Urinary bladder (tissue), 4 donors: ENCODE results near the gene OR56B1. TPM values are rescaled to one million over a fixed set of nuclear protein-coding genes. Genes with fewer than 3 reads are reported as not detected.

ENCODE experiments used
- DNase-seq: peaks from one replicate; pipeline ENCODE4 v3.0.0-alpha.2; 2015; ENCODE audit errors: extremely low spot score
- H3K27ac ChIP-seq: one replicate; pipeline ENCODE4 v1.5.1; 2013; ENCODE audit warnings: low read depth, mild to moderate bottlenecking, moderate library complexity
- H3K36me3 ChIP-seq: one replicate; pipeline ENCODE4 v1.6.1; 2013; ENCODE audit warnings: mild to moderate bottlenecking, moderate library complexity; ENCODE audit not compliant: insufficient read depth
- H3K4me1 ChIP-seq: one replicate; pipeline ENCODE4 v1.6.1; 2013; ENCODE audit warnings: mild to moderate bottlenecking, moderate library complexity; ENCODE audit not compliant: insufficient read depth
- H3K4me3 ChIP-seq: one replicate; pipeline ENCODE4 v1.5.1; 2013; ENCODE audit warnings: low read depth, low read length
- WGBS: extraction: QIAGEN DNeasy Blood & Tissue Kit; methylation state at CpG from one replicate; pipeline ENCODE4 v1.1.7; 2013; 5-methylcytosine and 5-hydroxymethylcytosine counted together
- polyA plus RNA-seq: library from polyadenylated mRNA; stranded (reverse); fragments of 200-250 nt; gene quantifications from one replicate; pipeline ENCODE4 v1.2.3, GENCODE V29; 2013
- total RNA-seq: library from RNA; depleted of rRNA; stranded (reverse); fragments of >200 nt; gene quantifications from one replicate; pipeline ENCODE4 v1.2.3, GENCODE V29; 2014
- donor health status: healthy with polysubstance abuse.
- donor health status: healthy.

The OR56B1 gene
- total and polyA plus RNA-seq, 2 donors, result 0.11 TPM; not detected in 1

- no peaks in the 10 kb centered on the region for H3K4me1 ChIP-seq
- H3K27ac ChIP-seq, result no peak overlapping the region
- no peaks in the 10 kb centered on the region for H3K36me3 ChIP-seq
- WGBS, result 81% methylated on average over 3 of the region's 3 CpGs
- no peak overlapping the region for H3K4me3 ChIP-seq
- DNase-seq, result no peak
Observed at GRCh38 chr11:5749836-5750235, 13.6 kb downstream of the OR56B1 start.

- Histone ChIP-seq H3K36me3 (no peaks in the 10 kb centered on the region), H3K4me1 (no peaks in the 10 kb centered on the region), H3K4me3 (no peak within 1 kb of the TSS), H3K27ac (no peak within 1 kb of the TSS)
- WGBS, result 94% methylated on average over 1 of the region's 1 CpG
- DNase-seq, result no peak
Observed at GRCh38 chr11:5753943-5754342, 17.7 kb downstream of the OR56B1 start, which contains the start of gene OR52N4. Gene OR52N4 (plus strand): TSS chr11:5754243. CDS start chr11:5754741, 498 bp downstream.

- DNase-seq, result no peak
- Histone ChIP-seq H3K27ac (no peak overlapping the region), H3K36me3 (no peaks in the 10 kb centered on the region), H3K4me3 (no peak overlapping the region), H3K4me1 (no peaks in the 10 kb centered on the region)
- 43% methylated on average over 1 of the region's 1 CpG for WGBS
Observed at GRCh38 chr11:5767056-5767455, 30.8 kb downstream of the OR56B1 start.

- Histone ChIP-seq H3K27ac (no peak within 1 kb of the TSS), H3K36me3 (no peaks in the 10 kb centered on the region), H3K4me1 (no peaks in the 10 kb centered on the region), H3K4me3 (no peak within 1 kb of the TSS)
- no peak for DNase-seq
- 48% methylated on average over 4 of the region's 4 CpGs for WGBS
Observed at GRCh38 chr11:5783255-5783654, 47.0 kb downstream of the OR56B1 start, which contains the start of gene OR52N5. Gene OR52N5 (minus strand): TSS chr11:5783355. CDS start chr11:5778634, 4,721 bp downstream.

Other genes starting within 250 kb of the OR56B1 start
- not detected for gene OR52D1, start 247.8 kb upstream of the OR56B1 start, total RNA-seq
- not detected for gene OR52D1, start 247.8 kb upstream of the OR56B1 start, polyA plus RNA-seq
- gene UBQLN3, start 226.5 kb upstream of the OR56B1 start, total RNA-seq, result 0.58 TPM
- not detected for gene UBQLN3, start 226.5 kb upstream of the OR56B1 start, polyA plus RNA-seq
- gene UBQLNL, start 219.7 kb upstream of the OR56B1 start, total RNA-seq, result 0.85 TPM
- gene UBQLNL, start 219.7 kb upstream of the OR56B1 start, polyA plus RNA-seq, result 0.35 TPM
- 2.2 TPM for gene OR52H1, start 187.9 kb upstream of the OR56B1 start, total RNA-seq
- gene OR52H1, start 187.9 kb upstream of the OR56B1 start, polyA plus RNA-seq, result not detected
- gene OR52B6, start 155.6 kb upstream of the OR56B1 start, total RNA-seq, result not detected
- gene OR52B6, start 155.6 kb upstream of the OR56B1 start, polyA plus RNA-seq, result not detected
- gene TRIM6, start 139.8 kb upstream of the OR56B1 start, total RNA-seq, result 5.5 TPM
- 4.1 TPM for gene TRIM6, start 139.8 kb upstream of the OR56B1 start, polyA plus RNA-seq
- gene TRIM34, start 111.4 kb upstream of the OR56B1 start, total RNA-seq, result 17.1 TPM
- gene TRIM34, start 111.4 kb upstream of the OR56B1 start, polyA plus RNA-seq, result 6.1 TPM
- gene TRIM5, start 51.4 kb upstream of the OR56B1 start, total RNA-seq, result 39.6 TPM
- gene TRIM5, start 51.4 kb upstream of the OR56B1 start, polyA plus RNA-seq, result 11.1 TPM
- 49.1 TPM for gene TRIM22, start 46.7 kb upstream of the OR56B1 start, total RNA-seq
- 33.3 TPM for gene TRIM22, start 46.7 kb upstream of the OR56B1 start, polyA plus RNA-seq
- not detected for gene OR52N4, start 17.8 kb downstream of the OR56B1 start, total RNA-seq
- 0.20 TPM for gene OR52N4, start 17.8 kb downstream of the OR56B1 start, polyA plus RNA-seq
- not detected for gene OR52N5, start 46.9 kb downstream of the OR56B1 start, total RNA-seq
- gene OR52N5, start 46.9 kb downstream of the OR56B1 start, polyA plus RNA-seq, result not detected
- gene OR52N1, start 54.8 kb downstream of the OR56B1 start, total RNA-seq, result not detected
- not detected for gene OR52N1, start 54.8 kb downstream of the OR56B1 start, polyA plus RNA-seq
- gene OR52N2, start 72.5 kb downstream of the OR56B1 start, total RNA-seq, result not detected
- not detected for gene OR52N2, start 72.5 kb downstream of the OR56B1 start, polyA plus RNA-seq
- not detected for gene OR52E6, start 105.4 kb downstream of the OR56B1 start, total RNA-seq
- not detected for gene OR52E6, start 105.4 kb downstream of the OR56B1 start, polyA plus RNA-seq
- gene OR52E8, start 121.2 kb downstream of the OR56B1 start, total RNA-seq, result not detected
- not detected for gene OR52E8, start 121.2 kb downstream of the OR56B1 start, polyA plus RNA-seq
- gene OR52E4, start 144.2 kb downstream of the OR56B1 start, total RNA-seq, result not detected
- not detected for gene OR52E4, start 144.2 kb downstream of the OR56B1 start, polyA plus RNA-seq
- gene OR52E5, start 156.8 kb downstream of the OR56B1 start, total RNA-seq, result not detected
- not detected for gene OR52E5, start 156.8 kb downstream of the OR56B1 start, polyA plus RNA-seq
- not detected for gene OR56A3, start 205.8 kb downstream of the OR56B1 start, total RNA-seq
- not detected for gene OR56A3, start 205.8 kb downstream of the OR56B1 start, polyA plus RNA-seq
- not detected for gene OR56A5, start 232.0 kb downstream of the OR56B1 start, total RNA-seq
- not detected for gene OR56A5, start 232.0 kb downstream of the OR56B1 start, polyA plus RNA-seq